Peyer's patch (tissue), 4 donors: ENCODE measurements around the gene DNAH3.

Source experiments
- POLR2A ChIP-seq, 2 donors: fragments of 450-650 bp; IDR thresholded peaks; one replicate each; pipeline ENCODE4 v1.5.1; 2017; ENCODE audit warnings: antibody characterized with exemption in 2 of 2, mild to moderate bottlenecking in 2 of 2, moderate library complexity in 2 of 2
- TF ChIP-seq, protein P1 (sequence below), 6 experiments: fragments of 450-650 bp in 4 of 6; fragments of 200-600 bp in 2 of 6; sonication (generic) in 1 of 6; IDR thresholded peaks; one replicate each; pipeline ENCODE4 v1.5.1; 2017 to 2019; ENCODE audit warnings: antibody characterized with exemption in 6 of 6, mild to moderate bottlenecking in 3 of 6, moderate library complexity in 1 of 6

DNA sequence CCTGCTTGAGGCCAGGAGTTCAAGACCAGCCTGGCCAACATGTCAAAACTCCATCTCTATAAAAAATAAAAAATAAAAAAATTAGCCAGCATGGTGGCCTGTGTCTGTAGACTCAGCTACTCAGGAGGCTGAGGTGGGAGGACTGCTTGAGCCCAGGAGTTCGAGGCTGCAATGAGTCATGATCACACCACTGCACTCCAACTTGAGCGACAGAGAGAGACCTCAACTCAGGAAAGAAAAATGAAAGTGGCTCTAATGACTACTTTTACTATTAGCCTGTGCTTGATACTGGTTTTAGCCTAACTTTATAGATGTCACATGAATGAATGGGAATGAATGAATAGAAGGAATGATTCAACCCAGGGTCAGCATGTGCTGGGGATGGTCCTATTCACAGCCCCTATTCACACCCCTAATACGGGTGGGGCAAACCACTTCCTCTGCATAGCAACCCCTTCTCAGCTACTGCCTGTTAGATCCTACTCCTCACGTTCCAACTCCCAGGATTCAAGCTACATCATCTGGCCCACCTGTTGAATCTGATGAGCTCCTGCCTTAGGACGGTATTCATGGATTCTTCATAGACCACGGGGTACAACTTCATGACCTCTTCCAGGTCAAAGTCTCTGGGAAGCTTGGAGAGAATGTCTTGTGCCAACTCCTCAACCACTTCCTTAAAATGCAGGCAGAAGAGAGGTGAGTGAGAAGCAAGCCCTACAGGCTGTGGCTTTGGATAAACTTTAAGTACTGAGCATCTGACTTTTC is 209.6 kb downstream of the DNAH3 start:
- TF ChIP-seq, protein P1, sequence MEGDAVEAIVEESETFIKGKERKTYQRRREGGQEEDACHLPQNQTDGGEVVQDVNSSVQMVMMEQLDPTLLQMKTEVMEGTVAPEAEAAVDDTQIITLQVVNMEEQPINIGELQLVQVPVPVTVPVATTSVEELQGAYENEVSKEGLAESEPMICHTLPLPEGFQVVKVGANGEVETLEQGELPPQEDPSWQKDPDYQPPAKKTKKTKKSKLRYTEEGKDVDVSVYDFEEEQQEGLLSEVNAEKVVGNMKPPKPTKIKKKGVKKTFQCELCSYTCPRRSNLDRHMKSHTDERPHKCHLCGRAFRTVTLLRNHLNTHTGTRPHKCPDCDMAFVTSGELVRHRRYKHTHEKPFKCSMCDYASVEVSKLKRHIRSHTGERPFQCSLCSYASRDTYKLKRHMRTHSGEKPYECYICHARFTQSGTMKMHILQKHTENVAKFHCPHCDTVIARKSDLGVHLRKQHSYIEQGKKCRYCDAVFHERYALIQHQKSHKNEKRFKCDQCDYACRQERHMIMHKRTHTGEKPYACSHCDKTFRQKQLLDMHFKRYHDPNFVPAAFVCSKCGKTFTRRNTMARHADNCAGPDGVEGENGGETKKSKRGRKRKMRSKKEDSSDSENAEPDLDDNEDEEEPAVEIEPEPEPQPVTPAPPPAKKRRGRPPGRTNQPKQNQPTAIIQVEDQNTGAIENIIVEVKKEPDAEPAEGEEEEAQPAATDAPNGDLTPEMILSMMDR (IDR thresholded peaks at IDR 0.05): no peak
- no peak for TF ChIP-seq POLR2A (IDR thresholded peaks at IDR 0.05)
